ENCODE results near the gene SWAP70. TPM values are rescaled to one million over a fixed set of nuclear protein-coding genes. Genes with fewer than 3 reads are reported as not detected.
A peak's percentile ranks its signal among the peaks of the same experiment; 100 is the strongest.

Gene SWAP70
- total and polyA plus RNA-seq, 2 of the 13 experiments (the other 11 are each of a cell fraction or from before 2014, with no cell fraction given): 4.6 to 8.7 TPM

DNA sequence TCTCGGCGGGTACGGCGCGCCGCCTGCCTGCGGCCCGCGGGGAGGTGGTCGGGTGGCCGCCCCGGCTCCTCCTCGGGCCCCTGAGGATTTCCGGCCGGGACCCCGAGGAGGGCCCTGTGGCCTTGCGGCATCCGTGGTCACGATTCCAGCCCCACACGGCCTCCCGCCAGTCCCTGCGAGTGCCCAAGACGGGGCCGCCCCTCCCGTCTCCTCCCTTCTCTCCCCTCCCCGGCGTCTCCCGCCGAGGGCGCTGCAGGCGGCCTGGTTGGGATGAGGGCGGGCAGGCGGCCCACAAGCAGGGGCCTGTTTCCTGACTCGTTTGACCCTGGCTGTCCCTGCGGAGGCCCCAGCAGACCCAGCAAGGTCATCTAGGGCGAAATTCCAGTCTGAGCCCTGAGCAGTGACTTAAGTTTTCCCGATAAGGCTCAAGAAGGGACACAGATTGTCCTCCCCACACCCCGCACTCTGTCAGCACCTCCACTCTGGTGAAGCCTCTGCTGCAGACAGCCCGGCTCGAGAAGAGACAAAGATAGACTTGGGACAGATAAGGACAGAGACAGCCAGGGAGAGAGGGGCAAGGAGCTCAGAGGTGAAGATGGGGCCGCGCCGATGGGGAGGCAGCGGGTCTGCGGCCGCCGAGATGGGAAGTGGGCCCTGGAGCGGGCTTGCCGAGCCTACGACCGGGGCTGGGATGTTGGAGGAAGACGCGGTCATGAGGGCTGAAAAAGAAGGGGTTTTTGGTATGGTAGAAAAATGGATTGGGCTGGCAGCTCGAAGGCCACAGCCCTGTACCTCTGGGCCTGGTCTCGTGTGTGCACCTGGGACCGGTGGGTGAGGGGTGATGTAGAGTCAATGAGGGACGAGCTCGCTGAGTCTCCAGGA, 95.0 kb downstream of the SWAP70 start (continued):
- no peak for TF ChIP-seq ZNF367 (CRISPR knock-in tag; IDR thresholded peaks at IDR 0.05; ENCODE audit: borderline replicate concordance)
- no peak; the same call in 1 of the 2 replicates for TF ChIP-seq KDM5A (IDR thresholded peaks at IDR 0.05; ENCODE audit: borderline replicate concordance, low read length)
- peak; percentile 54 for TF ChIP-seq HNRNPLL (IDR thresholded peaks at IDR 0.05; ENCODE audit: low read depth, low read length, poor library complexity, severe bottlenecking)
- no peak for TF ChIP-seq SMARCC2 (IDR thresholded peaks at IDR 0.05)
- peak; percentile 86; the same call in 1 of the 2 replicates for TF ChIP-seq BRD4 (CRISPR knock-in tag; IDR thresholded peaks at IDR 0.05)
- TF ChIP-seq ZNF407 (CRISPR knock-in tag; IDR thresholded peaks at IDR 0.05; ENCODE audit: not compliant biosample characterization): no peak
- TF ChIP-seq ATF2 (CRISPR knock-in tag; IDR thresholded peaks at IDR 0.05): no peak
- peak; percentile 64; the same call in 1 of the 2 replicates for TF ChIP-seq YEATS2 (CRISPR knock-in tag; IDR thresholded peaks at IDR 0.05; ENCODE audit: borderline replicate concordance)
- TF ChIP-seq ZNF18 (CRISPR knock-in tag; IDR thresholded peaks at IDR 0.05; ENCODE audit: insufficient replicate concordance): peak; percentile 86
- TF ChIP-seq CENPT (CRISPR knock-in tag; IDR thresholded peaks at IDR 0.05; ENCODE audit: low read depth): 0 out of 2 replicates have a peak, but pooled peaks have one; percentile 48
- TF ChIP-seq ZNF83 (CRISPR knock-in tag; IDR thresholded peaks at IDR 0.05; ENCODE audit: borderline replicate concordance): no peak
- no peak for TF ChIP-seq ZNF34 (CRISPR knock-in tag; IDR thresholded peaks at IDR 0.05; ENCODE audit: borderline replicate concordance)
- TF ChIP-seq MEIS2 (CRISPR knock-in tag; IDR thresholded peaks at IDR 0.05): no peak; the same call in 1 of the 2 replicates
- TF ChIP-seq CHD4 (IDR thresholded peaks at IDR 0.05; ENCODE audit: borderline replicate concordance, low read length): no peak
- TF ChIP-seq ZKSCAN1 (IDR thresholded peaks at IDR 0.05; ENCODE audit: low read length): no peak
